AG04450 (cell line): Measurements from ENCODE around the gene DCTN2. TPM values are rescaled to one million over a fixed set of nuclear protein-coding genes. Genes with fewer than 3 reads are reported as not detected.

ENCODE experiments used
- CTCF ChIA-PET: fragments of 300-600, 350-600 bp; formaldehyde crosslinking; extraction: SDS; loops from one replicate; lab custom pipeline; 2022; ENCODE audit warnings: antibody characterized with exemption, inconsistent platforms; lab: Charles Lee
- POLR2A ChIA-PET: fragments of 350-600 bp; formaldehyde crosslinking; extraction: SDS; loops from one replicate; lab custom pipeline; 2021; ENCODE audit warnings: antibody characterized with exemption, inconsistent platforms; lab: Yijun Ruan, JAX
- DNase-seq: peaks from one replicate; pipeline ENCODE4 v3.0.0-alpha.2; 2011; ENCODE audit warnings: low read depth, low spot score
- H3K27ac ChIP-seq: one replicate; pipeline ENCODE4 v1.5.1; 2012; ENCODE audit warnings: low read depth, low read length, control low read depth
- H3K27me3 ChIP-seq: one replicate; pipeline ENCODE4 v1.6.0; 2012; ENCODE audit warnings: low read length; ENCODE audit not compliant: control insufficient read depth, insufficient read depth
- H3K4me3 ChIP-seq: 2 replicates; pipeline ENCODE4 v1.5.1; 2011; ENCODE audit warnings: mild to moderate bottlenecking, low read depth, low read length, control low read depth
- H3K9me3 ChIP-seq: 2 replicates; pipeline ENCODE4 v1.5.1; 2012; ENCODE audit warnings: low read length; ENCODE audit not compliant: control insufficient read depth, insufficient read depth
- polyA plus RNA-seq: library from polyadenylated mRNA; depleted of rRNA; stranded (reverse); fragments of >200 nt; gene quantifications from 2 replicates; pipeline ENCODE4 v1.2.3, GENCODE V29; 2011
- TF ChIP-seq, protein P1 (sequence below): IDR thresholded peaks from 2 replicates; pipeline ENCODE4 v1.5.1; 2011; ENCODE audit warnings: low read depth, low read length, control low read depth, inconsistent platforms

Gene DCTN2
- polyA plus RNA-seq, 1 experiment, result 160 TPM

GRCh38 chr12:57553343-57554202 is 6.6 kb upstream of the DCTN2 start:
- DNase-seq, result no peak

GRCh38 chr12:57552835-57553313 is 5.9 kb upstream of the DCTN2 start:
- Histone ChIP-seq H3K27me3 (peaks cover 45% of the 10 kb centered on the region), H3K9me3 (no peaks in the 10 kb centered on the region), H3K4me3 (no peak overlapping the region), H3K27ac (no peak overlapping the region)
- ChIA-PET POLR2A (interaction anchor here (1.0 kb wide), 1 partner anchor 58 kb away, joined by 3 read pairs; the partner anchor contains the start of gene ARHGEF25), CTCF (interaction anchor here (0.9 kb wide), 1 partner anchor 31 kb away, joined by 3 read pairs; no protein-coding TSS in a partner anchor)
- no peak for DNase-seq
- TF ChIP-seq, protein P1, sequence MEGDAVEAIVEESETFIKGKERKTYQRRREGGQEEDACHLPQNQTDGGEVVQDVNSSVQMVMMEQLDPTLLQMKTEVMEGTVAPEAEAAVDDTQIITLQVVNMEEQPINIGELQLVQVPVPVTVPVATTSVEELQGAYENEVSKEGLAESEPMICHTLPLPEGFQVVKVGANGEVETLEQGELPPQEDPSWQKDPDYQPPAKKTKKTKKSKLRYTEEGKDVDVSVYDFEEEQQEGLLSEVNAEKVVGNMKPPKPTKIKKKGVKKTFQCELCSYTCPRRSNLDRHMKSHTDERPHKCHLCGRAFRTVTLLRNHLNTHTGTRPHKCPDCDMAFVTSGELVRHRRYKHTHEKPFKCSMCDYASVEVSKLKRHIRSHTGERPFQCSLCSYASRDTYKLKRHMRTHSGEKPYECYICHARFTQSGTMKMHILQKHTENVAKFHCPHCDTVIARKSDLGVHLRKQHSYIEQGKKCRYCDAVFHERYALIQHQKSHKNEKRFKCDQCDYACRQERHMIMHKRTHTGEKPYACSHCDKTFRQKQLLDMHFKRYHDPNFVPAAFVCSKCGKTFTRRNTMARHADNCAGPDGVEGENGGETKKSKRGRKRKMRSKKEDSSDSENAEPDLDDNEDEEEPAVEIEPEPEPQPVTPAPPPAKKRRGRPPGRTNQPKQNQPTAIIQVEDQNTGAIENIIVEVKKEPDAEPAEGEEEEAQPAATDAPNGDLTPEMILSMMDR, result no peak

More at GRCh38 chr12:57553343-57554202, 6.6 kb upstream of the DCTN2 start:
- H3K27ac ChIP-seq, result no peak overlapping the region
- ChIA-PET CTCF (interaction anchor here (0.9 kb wide), 2 partner anchors 30 kb away, joined by 3 read pairs; no protein-coding TSS in a partner anchor), POLR2A (interaction anchor here (1.0 kb wide), 1 partner anchor 58 kb away, joined by 3 read pairs; the partner anchor contains the start of gene ARHGEF25)
- H3K4me3 ChIP-seq, result no peak overlapping the region
- TF ChIP-seq, protein P1, result no peak
- H3K9me3 ChIP-seq, result no peaks in the 10 kb centered on the region
- H3K27me3 ChIP-seq, result peaks cover 40% of the 10 kb centered on the region

- Histone ChIP-seq H3K4me3 (no peak overlapping the region), H3K27ac (no peak overlapping the region), H3K9me3 (no peaks in the 10 kb centered on the region), H3K27me3 (peaks cover 45% of the 10 kb centered on the region)
- ChIA-PET POLR2A (no interaction called here), CTCF (interaction anchor here (0.9 kb wide), 1 partner anchor 31 kb away, joined by 3 read pairs; no protein-coding TSS in a partner anchor)
- TF ChIP-seq, protein P1, result no peak
- DNase-seq, result no peak
These were observed 5.3 kb upstream of the DCTN2 start for GRCh38 chr12:57552306-57552651.

- H3K9me3 ChIP-seq, result peaks cover 2% of the 10 kb centered on the region; the same call in 1 of the 2 replicates
- no peak for DNase-seq
- TF ChIP-seq, protein P1, result no peak
- H3K27ac ChIP-seq, result no peak overlapping the region
- H3K4me3 ChIP-seq, result no peak overlapping the region
- peaks cover 45% of the 10 kb centered on the region for H3K27me3 ChIP-seq
- ChIA-PET POLR2A (no interaction called here), CTCF (no interaction called here)
These were observed 4.8 kb upstream of the DCTN2 start for GRCh38 chr12:57551637-57552305.
